ENCODE measurements around the gene SIX1. TPM values are rescaled to one million over a fixed set of nuclear protein-coding genes. Genes with fewer than 3 reads are reported as not detected.

SIX1 gene
- total RNA-seq, 4 donors from 2014 or later = 7.1 TPM; not detected in 3

DNA sequence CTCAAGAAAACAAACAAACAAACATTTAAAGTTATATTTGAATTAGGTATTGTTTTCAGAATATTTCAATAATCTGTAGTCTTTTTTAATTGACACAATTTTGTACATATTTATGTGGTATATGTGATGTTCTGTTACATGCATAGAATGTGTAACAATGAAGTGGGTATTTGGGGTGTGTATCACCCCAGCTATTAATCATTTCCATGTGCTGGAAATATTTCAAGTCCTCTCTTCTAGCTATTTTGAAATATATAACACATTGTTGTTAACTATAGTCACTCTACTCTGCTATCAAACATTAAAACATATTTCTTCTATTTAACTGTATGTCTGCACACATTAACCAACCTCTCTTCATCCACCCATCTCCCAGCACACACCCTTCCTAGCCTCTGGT is 32.0 kb upstream of the SIX1 start:
- no peak overlapping the region for H3K27ac ChIP-seq
- no peak overlapping the region for H3K4me3 ChIP-seq
- no peaks in the 10 kb centered on the region for H3K9me3 ChIP-seq
- H3K4me1 ChIP-seq = no peaks in the 10 kb centered on the region
- no peaks in the 10 kb centered on the region for H3K36me3 ChIP-seq
- DNase-seq = no peak
- TF ChIP-seq, protein P1, sequence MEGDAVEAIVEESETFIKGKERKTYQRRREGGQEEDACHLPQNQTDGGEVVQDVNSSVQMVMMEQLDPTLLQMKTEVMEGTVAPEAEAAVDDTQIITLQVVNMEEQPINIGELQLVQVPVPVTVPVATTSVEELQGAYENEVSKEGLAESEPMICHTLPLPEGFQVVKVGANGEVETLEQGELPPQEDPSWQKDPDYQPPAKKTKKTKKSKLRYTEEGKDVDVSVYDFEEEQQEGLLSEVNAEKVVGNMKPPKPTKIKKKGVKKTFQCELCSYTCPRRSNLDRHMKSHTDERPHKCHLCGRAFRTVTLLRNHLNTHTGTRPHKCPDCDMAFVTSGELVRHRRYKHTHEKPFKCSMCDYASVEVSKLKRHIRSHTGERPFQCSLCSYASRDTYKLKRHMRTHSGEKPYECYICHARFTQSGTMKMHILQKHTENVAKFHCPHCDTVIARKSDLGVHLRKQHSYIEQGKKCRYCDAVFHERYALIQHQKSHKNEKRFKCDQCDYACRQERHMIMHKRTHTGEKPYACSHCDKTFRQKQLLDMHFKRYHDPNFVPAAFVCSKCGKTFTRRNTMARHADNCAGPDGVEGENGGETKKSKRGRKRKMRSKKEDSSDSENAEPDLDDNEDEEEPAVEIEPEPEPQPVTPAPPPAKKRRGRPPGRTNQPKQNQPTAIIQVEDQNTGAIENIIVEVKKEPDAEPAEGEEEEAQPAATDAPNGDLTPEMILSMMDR (IDR thresholded peaks at IDR 0.05) = no peak
- no peak for TF ChIP-seq POLR2A (IDR thresholded peaks at IDR 0.05)
- intact Hi-C loops (cut with DNase I; ENCODE audit: low total_unique reads) = no loop called here
- H3K27me3 ChIP-seq = no peaks in the 10 kb centered on the region

- Histone ChIP-seq H3K27ac (no peak overlapping the region), H3K4me3 (no peak overlapping the region), H3K4me1 (no peaks in the 10 kb centered on the region), H3K9me3 (no peaks in the 10 kb centered on the region), H3K27me3 (no peaks in the 10 kb centered on the region), H3K36me3 (no peaks in the 10 kb centered on the region)
- no peak for DNase-seq
- TF ChIP-seq POLR2A (IDR thresholded peaks at IDR 0.05) = no peak
- TF ChIP-seq, protein P1 (IDR thresholded peaks at IDR 0.05) = no peak
- intact Hi-C loops (cut with DNase I; ENCODE audit: low total_unique reads) = no loop called here
These were observed 31.2 kb upstream of the SIX1 start for GRCh38 chr14:60680511-60680910.

- Histone ChIP-seq H3K4me3 (no peak overlapping the region), H3K9me3 (no peaks in the 10 kb centered on the region), H3K27me3 (no peaks in the 10 kb centered on the region), H3K36me3 (no peaks in the 10 kb centered on the region), H3K4me1 (no peaks in the 10 kb centered on the region), H3K27ac (no peak overlapping the region)
- TF ChIP-seq, protein P1 (IDR thresholded peaks at IDR 0.05) = no peak
- TF ChIP-seq POLR2A (IDR thresholded peaks at IDR 0.05) = no peak
- DNase-seq = no peak
- intact Hi-C loops (cut with DNase I; ENCODE audit: low total_unique reads) = no loop called here
These were observed 30.4 kb upstream of the SIX1 start for GRCh38 chr14:60679566-60680258.

DNA sequence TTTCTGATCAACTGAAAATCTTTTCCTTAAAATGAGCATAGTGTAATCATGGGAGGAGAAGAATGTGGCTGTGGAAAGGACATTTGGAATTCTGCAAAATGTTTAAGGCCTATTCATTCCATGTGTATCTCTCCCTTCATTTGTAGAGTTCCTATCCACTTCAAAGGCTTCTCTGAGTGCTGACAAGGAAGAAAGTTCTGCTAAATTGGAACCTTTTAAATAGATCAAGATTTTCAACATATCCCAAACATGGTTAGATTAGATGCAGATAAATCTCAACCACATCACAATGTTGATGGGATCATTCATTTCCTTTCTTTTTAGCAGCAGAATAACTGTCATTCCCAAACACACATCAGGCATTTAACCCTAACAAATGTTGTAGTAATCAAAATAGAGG is 28.4 kb upstream of the SIX1 start:
- no peaks in the 10 kb centered on the region for H3K27me3 ChIP-seq
- no peaks in the 10 kb centered on the region for H3K36me3 ChIP-seq
- TF ChIP-seq POLR2A (IDR thresholded peaks at IDR 0.05) = no peak
- TF ChIP-seq, protein P1 (IDR thresholded peaks at IDR 0.05) = no peak
- no peaks in the 10 kb centered on the region for H3K9me3 ChIP-seq
- no peak overlapping the region for H3K27ac ChIP-seq
- H3K4me1 ChIP-seq = no peaks in the 10 kb centered on the region
- no peak for DNase-seq
- H3K4me3 ChIP-seq = no peak overlapping the region
- intact Hi-C loops (cut with DNase I; ENCODE audit: low total_unique reads) = no loop called here

- Histone ChIP-seq H3K9me3 (no peaks in the 10 kb centered on the region), H3K4me1 (no peaks in the 10 kb centered on the region), H3K27me3 (no peaks in the 10 kb centered on the region), H3K27ac (no peak overlapping the region), H3K36me3 (no peaks in the 10 kb centered on the region), H3K4me3 (no peak overlapping the region)
- TF ChIP-seq, protein P1 (IDR thresholded peaks at IDR 0.05) = no peak
- TF ChIP-seq POLR2A (IDR thresholded peaks at IDR 0.05) = no peak
- DNase-seq = no peak
- intact Hi-C loops (cut with DNase I; ENCODE audit: low total_unique reads) = no loop called here
These were observed 21.7 kb upstream of the SIX1 start for GRCh38 chr14:60670989-60671388.
